Left kidney (tissue), 1 donor: Measurements from ENCODE around the gene HYOU1. TPM values are rescaled to one million over a fixed set of nuclear protein-coding genes. Genes with fewer than 3 reads are reported as not detected.

ENCODE experiments used
- polyA plus RNA-seq: library from polyadenylated mRNA; unstranded; fragments of 120-200 nt; gene quantifications from one replicate; pipeline ENCODE4 v1.2.1, GENCODE V29; 2013; ENCODE audit not compliant: insufficient read length

Gene HYOU1
- polyA plus RNA-seq, 1 donor: 114 TPM

Other genes starting within 250 kb of the HYOU1 start
- gene CXCR5, start 173.3 kb downstream of the HYOU1 start, polyA plus RNA-seq: not detected
- 27.6 TPM for gene BCL9L, start 131.3 kb downstream of the HYOU1 start, polyA plus RNA-seq
- 11.8 TPM for gene UPK2, start 100.9 kb downstream of the HYOU1 start, polyA plus RNA-seq
- gene FOXR1, start 85.4 kb downstream of the HYOU1 start, polyA plus RNA-seq: 0.13 TPM
- 52.8 TPM for gene CENATAC, start 59.1 kb downstream of the HYOU1 start, polyA plus RNA-seq
- 993 TPM for gene RPS25, start 38.9 kb downstream of the HYOU1 start, polyA plus RNA-seq
- 87.6 TPM for gene TRAPPC4, start 38.4 kb downstream of the HYOU1 start, polyA plus RNA-seq
- 97.8 TPM for gene SLC37A4, start 26.3 kb downstream of the HYOU1 start, polyA plus RNA-seq
- gene VPS11, start 10.6 kb upstream of the HYOU1 start, polyA plus RNA-seq: 59.9 TPM
- gene HMBS, start 27.7 kb upstream of the HYOU1 start, polyA plus RNA-seq: 26.7 TPM
- gene DPAGT1, start 44.6 kb upstream of the HYOU1 start, polyA plus RNA-seq: 63.5 TPM
- gene C2CD2L, start 50.1 kb upstream of the HYOU1 start, polyA plus RNA-seq: 11.1 TPM
- gene HINFP, start 64.4 kb upstream of the HYOU1 start, polyA plus RNA-seq: 43.3 TPM
- gene ABCG4, start 91.8 kb upstream of the HYOU1 start, polyA plus RNA-seq: 1.0 TPM
- 10.0 TPM for gene NLRX1, start 111.5 kb upstream of the HYOU1 start, polyA plus RNA-seq
- gene NHERF4, start 128.3 kb upstream of the HYOU1 start, polyA plus RNA-seq: 19.2 TPM
- gene CBL, start 149.1 kb upstream of the HYOU1 start, polyA plus RNA-seq: 24.4 TPM